Stimulated activated CD4-positive, alpha-beta T cell treated with anti-CD3 and anti-CD28 coated beads, Interleukin-12 subunit alpha, Interleukin-12 subunit beta, amount 100 ng/mL, for 4 hours (primary cell): ENCODE measurements around the gene HCN1.

ENCODE experiments used
- DNase-seq: peaks from one replicate; pipeline ENCODE4 v3.0.0-alpha.2; 2020

The HCN1 gene

DNA sequence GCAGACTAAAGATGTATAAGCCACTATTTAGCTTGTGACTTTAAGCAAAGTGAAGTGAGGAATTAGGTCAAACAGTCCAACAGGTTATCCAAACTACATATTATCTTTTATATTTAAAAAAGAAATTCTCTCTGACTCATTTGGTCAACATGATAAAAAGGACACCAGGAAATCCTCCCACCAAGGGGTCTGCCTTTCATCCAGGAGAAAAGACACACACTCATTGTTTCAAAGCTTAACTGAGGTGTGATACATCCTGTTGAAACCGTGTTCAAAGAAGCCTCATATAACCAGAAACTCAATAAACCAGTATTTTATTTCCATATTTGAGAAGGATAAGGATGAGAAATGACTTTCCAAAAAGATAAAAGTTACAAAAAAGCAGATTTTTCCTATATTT, 417.1 kb downstream of the HCN1 start:
- DNase-seq = no peak

- no peak for DNase-seq
Measured at GRCh38 chr5:45277860-45278259, 418.3 kb downstream of the HCN1 start.

DNA sequence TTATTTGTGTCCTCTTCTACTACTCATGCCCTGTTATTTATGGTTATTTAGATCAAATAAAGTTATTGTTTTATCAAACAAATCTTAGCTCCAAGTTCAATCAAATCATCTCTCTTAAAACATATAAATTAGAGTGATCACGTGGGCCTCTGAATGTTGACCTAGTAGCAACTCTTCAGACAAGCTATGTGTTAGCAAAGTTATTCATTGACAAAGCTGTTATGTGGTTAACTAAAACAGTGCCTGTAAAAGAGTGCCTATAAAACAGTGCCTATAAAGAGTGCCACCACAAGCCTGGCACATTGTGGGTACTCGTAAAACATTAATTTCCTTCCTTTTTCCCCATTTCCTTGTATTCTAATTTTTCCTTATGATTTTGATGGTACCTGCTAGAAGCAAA, 421.9 kb downstream of the HCN1 start:
- no peak for DNase-seq

DNA sequence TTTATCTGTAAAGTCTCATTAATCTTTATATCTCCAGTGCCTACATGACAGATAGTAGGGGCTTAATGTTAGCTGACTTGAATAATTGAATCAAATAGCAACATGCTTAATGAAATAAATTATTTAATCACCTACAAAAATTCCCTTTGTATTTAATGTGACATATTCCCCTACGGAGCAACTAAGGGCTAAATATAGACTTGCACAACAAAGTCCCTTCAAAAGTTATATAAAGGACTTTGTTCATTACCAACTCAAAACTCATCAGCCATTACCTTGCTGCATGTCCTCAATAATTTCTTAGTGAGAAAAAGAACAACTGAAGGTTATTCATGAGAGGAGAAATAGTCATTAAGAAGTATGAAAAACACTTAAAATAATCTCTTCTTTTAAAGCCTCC, 424.6 kb downstream of the HCN1 start:
- DNase-seq = no peak

GRCh38 chr5:45264447-45264846, 431.7 kb downstream of the HCN1 start:
- no peak for DNase-seq

- DNase-seq = no peak
Measured at GRCh38 chr5:45262061-45262590, 434.1 kb downstream of the HCN1 start.

DNA sequence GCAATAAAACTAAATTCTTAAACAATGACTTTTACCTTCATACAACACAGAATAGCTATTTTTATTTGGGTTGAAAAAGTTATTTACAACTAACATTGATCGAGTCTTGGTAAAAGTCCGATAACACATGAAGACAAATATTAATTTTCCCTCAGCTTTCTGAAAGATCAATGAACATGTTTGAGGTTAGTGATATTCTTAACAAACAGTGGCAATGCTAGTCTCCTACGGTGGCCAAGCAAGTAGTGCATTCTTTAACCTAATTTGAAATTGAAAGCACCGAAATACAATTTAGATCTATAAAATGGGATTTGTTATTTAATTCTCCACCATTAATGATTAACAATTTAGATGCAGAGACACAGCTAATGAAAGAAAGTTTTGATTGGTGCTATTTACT, 435.1 kb downstream of the HCN1 start:
- DNase-seq = no peak

- no peak for DNase-seq
Measured at GRCh38 chr5:45260292-45260691, 435.9 kb downstream of the HCN1 start.

- DNase-seq = no peak
Measured at GRCh38 chr5:45252978-45253377, 443.2 kb downstream of the HCN1 start.

- DNase-seq = no peak
Measured at GRCh38 chr5:45252541-45252940, 443.6 kb downstream of the HCN1 start.

DNA sequence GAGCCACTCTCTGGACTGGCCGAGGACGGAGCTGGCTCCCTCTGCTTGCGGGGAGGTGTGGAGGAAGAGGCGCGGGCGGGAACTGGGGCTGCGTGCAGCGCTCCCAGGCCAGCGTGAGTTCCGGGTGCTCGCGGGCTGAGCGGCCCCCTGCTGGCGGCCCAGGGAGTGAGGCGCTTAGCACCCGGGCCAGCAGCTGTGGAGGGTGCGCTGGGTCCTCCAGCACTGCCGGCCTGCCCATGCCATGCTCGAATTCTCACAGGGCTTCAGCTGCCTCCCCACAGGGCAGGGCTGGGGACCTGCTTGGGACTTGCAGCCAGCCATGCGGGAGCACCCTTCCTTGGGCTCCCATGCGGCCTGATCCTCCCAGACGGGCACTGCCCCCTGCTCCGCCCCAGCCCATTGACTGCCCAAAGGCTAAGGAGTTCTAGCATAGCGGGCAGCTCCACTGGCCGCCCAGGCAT, 470.6 kb downstream of the HCN1 start:
- DNase-seq = no peak

DNA sequence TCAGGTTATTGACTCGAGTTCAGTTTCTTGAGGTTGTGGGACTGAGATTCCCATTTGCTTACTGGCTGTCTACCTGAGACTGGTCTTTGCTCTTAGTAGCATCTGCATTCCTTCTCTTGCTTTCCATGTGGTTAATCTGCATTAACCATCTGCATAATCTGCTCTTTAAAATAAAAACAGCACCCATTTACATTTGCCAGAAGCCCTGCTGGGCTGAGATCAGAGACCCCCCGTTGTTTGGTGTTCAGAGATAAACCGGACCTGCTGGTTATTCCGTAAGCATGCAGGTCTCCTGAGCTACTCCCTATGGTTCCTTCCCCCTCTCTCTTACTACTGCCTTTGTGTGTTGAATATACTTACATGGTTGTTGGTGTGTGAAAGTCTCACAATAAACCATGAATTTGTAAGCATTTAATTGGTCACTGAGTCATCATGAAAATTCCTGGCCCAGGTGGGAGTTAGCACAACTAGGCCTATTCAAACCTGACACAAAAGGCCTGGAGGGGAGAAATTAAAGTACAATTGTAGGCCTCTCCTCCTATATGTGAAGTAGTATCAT, 490.7 kb downstream of the HCN1 start:
- no peak for DNase-seq
